HG03025 (cell line): ENCODE measurements around the gene SCARF2.

Source experiments
- ATAC-seq: cut with Tn5 transposase; IDR thresholded peaks from one replicate; pipeline ENCODE4 v1.9.1; 2021; ENCODE audit warnings: mild to moderate bottlenecking, moderate library complexity; ENCODE audit not compliant: unreplicated experiment, low FRiP score

SCARF2 gene

GRCh38 chr22:20440637-20441591 lies 3.3 kb upstream of the SCARF2 start:
- ATAC-seq = no peak

GRCh38 chr22:20439928-20440575 lies 2.4 kb upstream of the SCARF2 start:
- ATAC-seq = no peak

- ATAC-seq = no peak
Measured at GRCh38 chr22:20439556-20439927, 1.9 kb upstream of the SCARF2 start.

- ATAC-seq = no peak
Measured at GRCh38 chr22:20438678-20439492, 1.3 kb upstream of the SCARF2 start.

GRCh38 chr22:20438427-20438677 lies 727 bp upstream of the SCARF2 start:
- ATAC-seq = no peak

GRCh38 chr22:20436768-20437612 lies 635 bp downstream of the SCARF2 start:
- no peak for ATAC-seq

- ATAC-seq = no peak
Measured at GRCh38 chr22:20436307-20436767, 1.3 kb downstream of the SCARF2 start.

GRCh38 chr22:20435436-20436306 lies 2.0 kb downstream of the SCARF2 start:
- no peak for ATAC-seq

- ATAC-seq = no peak
Measured at GRCh38 chr22:20434773-20435172, 2.9 kb downstream of the SCARF2 start.

- ATAC-seq = no peak
Measured at GRCh38 chr22:20434264-20434751, 3.3 kb downstream of the SCARF2 start.

GRCh38 chr22:20433686-20434241 lies 3.9 kb downstream of the SCARF2 start:
- ATAC-seq = no peak

- no peak for ATAC-seq
Measured at GRCh38 chr22:20433191-20433590, 4.4 kb downstream of the SCARF2 start.

- no peak for ATAC-seq
Measured at GRCh38 chr22:20432244-20432686, 5.4 kb downstream of the SCARF2 start.

GRCh38 chr22:20431511-20432192 lies 6.0 kb downstream of the SCARF2 start:
- no peak for ATAC-seq

GRCh38 chr22:20430720-20431510 lies 6.7 kb downstream of the SCARF2 start:
- ATAC-seq = no peak

GRCh38 chr22:20430101-20430719 lies 7.4 kb downstream of the SCARF2 start:
- no peak for ATAC-seq
